ENCODE results near the gene CEMIP2. TPM values are rescaled to one million over a fixed set of nuclear protein-coding genes. Genes with fewer than 3 reads are reported as not detected.

The CEMIP2 gene
- total and polyA plus RNA-seq, 2 of the 13 experiments (the other 11 are each of a cell fraction or from before 2014, with no cell fraction given): 94.3 to 128 TPM

DNA sequence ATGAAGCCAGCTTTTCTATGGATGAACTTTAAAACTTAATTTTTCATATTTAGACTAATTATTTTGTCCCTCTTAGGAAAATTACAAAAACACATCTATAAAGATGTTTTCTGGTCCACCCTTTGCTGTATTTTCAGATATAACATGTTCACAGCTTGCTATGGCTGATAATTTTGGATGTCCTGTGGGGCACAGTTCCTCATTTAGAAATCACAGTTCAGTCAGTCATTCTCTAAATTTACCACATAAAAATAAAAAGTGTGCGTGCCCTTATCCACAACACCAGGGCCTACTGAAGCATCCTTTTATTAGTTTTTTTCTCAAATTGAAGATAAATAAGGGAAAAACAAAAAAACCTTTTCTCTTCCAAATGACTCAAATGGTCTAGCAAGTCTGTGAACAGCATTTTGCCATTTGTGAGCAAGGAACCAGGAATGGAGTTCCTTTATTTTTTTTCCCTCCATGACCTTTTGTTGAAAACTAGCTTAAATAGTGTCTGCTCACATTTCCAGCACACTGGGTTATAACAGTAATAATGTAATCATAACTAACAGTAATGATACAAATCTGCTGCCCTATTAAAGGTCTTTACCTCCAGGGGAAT lies 87.1 kb downstream of the CEMIP2 start:
- ChIA-PET CTCF (ENCODE audit: low intra/inter-chr PET ratio, low total read pairs) (no interaction called here), POLR2A (interaction anchor here (0.9 to 2.2 kb wide), 4 partner anchors 82 to 97 kb away, joined by 5 to 11 read pairs (median 6); partner anchors contain the start of gene CEMIP2)
- in situ Hi-C loops (cut with HindIII; ENCODE audit: extremely low pct_ligation_motif_present, low pct_unique_long_range_greater_than_20kb): no loop called here
- Histone ChIP-seq H3K27ac (ENCODE audit: extremely low read length, insufficient read depth, low read length) (peak overlapping the region; percentile 94), H2AFZ (ENCODE audit: low read length) (no peak overlapping the region), H3K79me2 (ENCODE audit: insufficient read depth, low read length) (no peaks in the 10 kb centered on the region), H3K9me3 (ENCODE audit: low read length) (peaks cover 3% of the 10 kb centered on the region; the same call in 1 of the 2 replicates), H4K20me1 (ENCODE audit: insufficient read depth, low read length) (no peaks in the 10 kb centered on the region), H3K4me1 (ENCODE audit: insufficient read depth, low read length) (peaks cover 74% of the 10 kb centered on the region), H3K36me3 (replicated peaks in 1 of 2; ENCODE audit: control insufficient read depth in 1 of 2, insufficient read depth in 2 of 2, low read length in 2 of 2) (peaks cover 7 to 20% of the 10 kb centered on the region in 2 experiments; a peak in 4 of 5 replicates), H3K9ac (ENCODE audit: insufficient read depth, low read depth, low read length) (peak overlapping the region; percentile 32), H3K4me2 (ENCODE audit: low read depth, low read length) (0 out of 2 replicates have a peak overlapping the region, but pooled peaks have one; percentile 50), H3K4me3 (replicated peaks in 1 of 3; ENCODE audit: insufficient read depth in 1 of 3, low read depth in 2 of 3, low read length in 3 of 3) (no peak overlapping the region; a peak in 1 of 6 replicates), H3K27me3 (ENCODE audit: control insufficient read depth in 1 of 2, insufficient read depth in 2 of 2, low read length in 2 of 2) (no peaks in the 10 kb centered on the region)
- 91% methylated on average over 1 of the region's 1 CpG for WGBS (ENCODE audit: low lambda C conversion rate)
- ATAC-seq (no peak), DNase-seq (ENCODE audit: low spot score) (no peak), FAIRE-seq (no peak)
- BruUV-seq (replicated peaks): no TSS peak
- intact Hi-C loops (cut with micrococcal nuclease; ENCODE audit: unreplicated experiment): loop anchor here (1.0 kb wide), 1 partner anchor 71 kb away; no protein-coding TSS in a partner anchor
- TF ChIP-seq, protein P1, sequence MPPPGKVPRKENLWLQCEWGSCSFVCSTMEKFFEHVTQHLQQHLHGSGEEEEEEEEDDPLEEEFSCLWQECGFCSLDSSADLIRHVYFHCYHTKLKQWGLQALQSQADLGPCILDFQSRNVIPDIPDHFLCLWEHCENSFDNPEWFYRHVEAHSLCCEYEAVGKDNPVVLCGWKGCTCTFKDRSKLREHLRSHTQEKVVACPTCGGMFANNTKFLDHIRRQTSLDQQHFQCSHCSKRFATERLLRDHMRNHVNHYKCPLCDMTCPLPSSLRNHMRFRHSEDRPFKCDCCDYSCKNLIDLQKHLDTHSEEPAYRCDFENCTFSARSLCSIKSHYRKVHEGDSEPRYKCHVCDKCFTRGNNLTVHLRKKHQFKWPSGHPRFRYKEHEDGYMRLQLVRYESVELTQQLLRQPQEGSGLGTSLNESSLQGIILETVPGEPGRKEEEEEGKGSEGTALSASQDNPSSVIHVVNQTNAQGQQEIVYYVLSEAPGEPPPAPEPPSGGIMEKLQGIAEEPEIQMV (CRISPR knock-in tag; IDR thresholded peaks at IDR 0.05; ENCODE audit: low read depth): no peak
- TF ChIP-seq ZFP36 (IDR thresholded peaks at IDR 0.05; ENCODE audit: borderline replicate concordance, low read depth, low read length, partially characterized antibody): no peak
- TF ChIP-seq, protein P2, sequence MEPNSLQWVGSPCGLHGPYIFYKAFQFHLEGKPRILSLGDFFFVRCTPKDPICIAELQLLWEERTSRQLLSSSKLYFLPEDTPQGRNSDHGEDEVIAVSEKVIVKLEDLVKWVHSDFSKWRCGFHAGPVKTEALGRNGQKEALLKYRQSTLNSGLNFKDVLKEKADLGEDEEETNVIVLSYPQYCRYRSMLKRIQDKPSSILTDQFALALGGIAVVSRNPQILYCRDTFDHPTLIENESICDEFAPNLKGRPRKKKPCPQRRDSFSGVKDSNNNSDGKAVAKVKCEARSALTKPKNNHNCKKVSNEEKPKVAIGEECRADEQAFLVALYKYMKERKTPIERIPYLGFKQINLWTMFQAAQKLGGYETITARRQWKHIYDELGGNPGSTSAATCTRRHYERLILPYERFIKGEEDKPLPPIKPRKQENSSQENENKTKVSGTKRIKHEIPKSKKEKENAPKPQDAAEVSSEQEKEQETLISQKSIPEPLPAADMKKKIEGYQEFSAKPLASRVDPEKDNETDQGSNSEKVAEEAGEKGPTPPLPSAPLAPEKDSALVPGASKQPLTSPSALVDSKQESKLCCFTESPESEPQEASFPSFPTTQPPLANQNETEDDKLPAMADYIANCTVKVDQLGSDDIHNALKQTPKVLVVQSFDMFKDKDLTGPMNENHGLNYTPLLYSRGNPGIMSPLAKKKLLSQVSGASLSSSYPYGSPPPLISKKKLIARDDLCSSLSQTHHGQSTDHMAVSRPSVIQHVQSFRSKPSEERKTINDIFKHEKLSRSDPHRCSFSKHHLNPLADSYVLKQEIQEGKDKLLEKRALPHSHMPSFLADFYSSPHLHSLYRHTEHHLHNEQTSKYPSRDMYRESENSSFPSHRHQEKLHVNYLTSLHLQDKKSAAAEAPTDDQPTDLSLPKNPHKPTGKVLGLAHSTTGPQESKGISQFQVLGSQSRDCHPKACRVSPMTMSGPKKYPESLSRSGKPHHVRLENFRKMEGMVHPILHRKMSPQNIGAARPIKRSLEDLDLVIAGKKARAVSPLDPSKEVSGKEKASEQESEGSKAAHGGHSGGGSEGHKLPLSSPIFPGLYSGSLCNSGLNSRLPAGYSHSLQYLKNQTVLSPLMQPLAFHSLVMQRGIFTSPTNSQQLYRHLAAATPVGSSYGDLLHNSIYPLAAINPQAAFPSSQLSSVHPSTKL (CRISPR knock-in tag; IDR thresholded peaks at IDR 0.05): no peak
- TF ChIP-seq, protein P3, sequence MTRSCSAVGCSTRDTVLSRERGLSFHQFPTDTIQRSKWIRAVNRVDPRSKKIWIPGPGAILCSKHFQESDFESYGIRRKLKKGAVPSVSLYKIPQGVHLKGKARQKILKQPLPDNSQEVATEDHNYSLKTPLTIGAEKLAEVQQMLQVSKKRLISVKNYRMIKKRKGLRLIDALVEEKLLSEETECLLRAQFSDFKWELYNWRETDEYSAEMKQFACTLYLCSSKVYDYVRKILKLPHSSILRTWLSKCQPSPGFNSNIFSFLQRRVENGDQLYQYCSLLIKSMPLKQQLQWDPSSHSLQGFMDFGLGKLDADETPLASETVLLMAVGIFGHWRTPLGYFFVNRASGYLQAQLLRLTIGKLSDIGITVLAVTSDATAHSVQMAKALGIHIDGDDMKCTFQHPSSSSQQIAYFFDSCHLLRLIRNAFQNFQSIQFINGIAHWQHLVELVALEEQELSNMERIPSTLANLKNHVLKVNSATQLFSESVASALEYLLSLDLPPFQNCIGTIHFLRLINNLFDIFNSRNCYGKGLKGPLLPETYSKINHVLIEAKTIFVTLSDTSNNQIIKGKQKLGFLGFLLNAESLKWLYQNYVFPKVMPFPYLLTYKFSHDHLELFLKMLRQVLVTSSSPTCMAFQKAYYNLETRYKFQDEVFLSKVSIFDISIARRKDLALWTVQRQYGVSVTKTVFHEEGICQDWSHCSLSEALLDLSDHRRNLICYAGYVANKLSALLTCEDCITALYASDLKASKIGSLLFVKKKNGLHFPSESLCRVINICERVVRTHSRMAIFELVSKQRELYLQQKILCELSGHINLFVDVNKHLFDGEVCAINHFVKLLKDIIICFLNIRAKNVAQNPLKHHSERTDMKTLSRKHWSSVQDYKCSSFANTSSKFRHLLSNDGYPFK (CRISPR knock-in tag; IDR thresholded peaks at IDR 0.05; ENCODE audit: borderline replicate concordance): no peak
- TF ChIP-seq ZFP37 (CRISPR knock-in tag; IDR thresholded peaks at IDR 0.05; ENCODE audit: borderline replicate concordance): no peak
- no peak for TF ChIP-seq ZBTB46 (CRISPR knock-in tag; IDR thresholded peaks at IDR 0.05; ENCODE audit: borderline replicate concordance)
